ENCODE measurements around the gene AGAP6.
"Not testable (repeated sequence)": the region's sequence is repeated elsewhere in the genome, so short reads cannot be mapped to it uniquely, and the experiment has no call there.

Gene AGAP6

GRCh38 chr10:49988376-49988775 is at the start of gene AGAP6:
AGAP6 (plus strand) TSS chr10:49988406; CDS start chr10:49988716, 310 bp downstream.
- H3K9me3 ChIP-seq (ENCODE audit: control insufficient read depth in 2 of 2, low read length in 2 of 2); H3K9ac ChIP-seq (ENCODE audit: low read length in 2 of 2); H3K27ac ChIP-seq (ENCODE audit: low read length); H3K4me3 ChIP-seq (ENCODE audit: low read length in 2 of 2); H3K36me3 ChIP-seq (ENCODE audit: control insufficient read depth in 2 of 2, insufficient read depth in 2 of 2, low read length in 2 of 2); H3K4me1 ChIP-seq (ENCODE audit: control insufficient read depth, insufficient read depth, low read length); H3K27me3 ChIP-seq (ENCODE audit: control insufficient read depth in 1 of 2, insufficient read depth in 2 of 2, low read length in 2 of 2): not testable (repeated sequence)

GRCh38 chr10:49941447-49942338 is 46.5 kb upstream of the AGAP6 start, which contains the start of the genes PARG and TIMM23B:
PARG (minus strand) TSS chr10:49942027; CDS start chr10:49941725, 302 bp downstream.
TIMM23B (plus strand) TSS chr10:49942053; CDS start chr10:49942195, 142 bp downstream.
- H3K36me3 ChIP-seq (ENCODE audit: control insufficient read depth in 2 of 2, insufficient read depth in 2 of 2, low read length in 2 of 2); H3K27me3 ChIP-seq (ENCODE audit: control insufficient read depth in 1 of 2, insufficient read depth in 2 of 2, low read length in 2 of 2); H3K9me3 ChIP-seq (ENCODE audit: control insufficient read depth in 2 of 2, low read length in 2 of 2); H3K27ac ChIP-seq (ENCODE audit: low read length): not testable (repeated sequence)
- peak within 1 kb of the TSS; percentile 83 to 94 for H3K4me3 ChIP-seq (ENCODE audit: low read length in 2 of 2)
- H3K4me1 ChIP-seq (ENCODE audit: control insufficient read depth, insufficient read depth, low read length): peaks cover 11% of the 10 kb centered on the region
- peak within 1 kb of the TSS; percentile 86 to 93 for H3K9ac ChIP-seq (ENCODE audit: low read length in 2 of 2)

- not testable (repeated sequence) for H3K36me3 ChIP-seq (ENCODE audit: control insufficient read depth in 2 of 2, insufficient read depth in 2 of 2, low read length in 2 of 2); H3K9me3 ChIP-seq (ENCODE audit: control insufficient read depth in 2 of 2, low read length in 2 of 2); H3K27me3 ChIP-seq (ENCODE audit: control insufficient read depth in 1 of 2, insufficient read depth in 2 of 2, low read length in 2 of 2); H3K27ac ChIP-seq (ENCODE audit: low read length)
- Histone ChIP-seq H3K4me3 (ENCODE audit: low read length in 2 of 2) (peak overlapping the region; percentile 83 to 94), H3K4me1 (ENCODE audit: control insufficient read depth, insufficient read depth, low read length) (peaks cover 11% of the 10 kb centered on the region), H3K9ac (ENCODE audit: low read length in 2 of 2) (peak overlapping the region; percentile 86 to 93)
Measured at GRCh38 chr10:49942339-49942705, 45.9 kb upstream of the AGAP6 start.

GRCh38 chr10:49943607-49944006 is 44.6 kb upstream of the AGAP6 start:
- H3K9ac ChIP-seq (ENCODE audit: low read length in 2 of 2); H3K4me3 ChIP-seq (ENCODE audit: low read length in 2 of 2); H3K9me3 ChIP-seq (ENCODE audit: control insufficient read depth in 2 of 2, low read length in 2 of 2); H3K27me3 ChIP-seq (ENCODE audit: control insufficient read depth in 1 of 2, insufficient read depth in 2 of 2, low read length in 2 of 2); H3K36me3 ChIP-seq (ENCODE audit: control insufficient read depth in 2 of 2, insufficient read depth in 2 of 2, low read length in 2 of 2); H3K27ac ChIP-seq (ENCODE audit: low read length): not testable (repeated sequence)
- peaks cover 11% of the 10 kb centered on the region for H3K4me1 ChIP-seq (ENCODE audit: control insufficient read depth, insufficient read depth, low read length)

- H3K27me3 ChIP-seq (ENCODE audit: control insufficient read depth in 1 of 2, insufficient read depth in 2 of 2, low read length in 2 of 2); H3K9ac ChIP-seq (ENCODE audit: low read length in 2 of 2); H3K27ac ChIP-seq (ENCODE audit: low read length); H3K36me3 ChIP-seq (ENCODE audit: control insufficient read depth in 2 of 2, insufficient read depth in 2 of 2, low read length in 2 of 2); H3K9me3 ChIP-seq (ENCODE audit: control insufficient read depth in 2 of 2, low read length in 2 of 2); H3K4me1 ChIP-seq (ENCODE audit: control insufficient read depth, insufficient read depth, low read length); H3K4me3 ChIP-seq (ENCODE audit: low read length in 2 of 2): not testable (repeated sequence)
Measured at GRCh38 chr10:49948142-49948541, 40.1 kb upstream of the AGAP6 start.

- H3K9me3 ChIP-seq (ENCODE audit: control insufficient read depth in 2 of 2, low read length in 2 of 2); H3K36me3 ChIP-seq (ENCODE audit: control insufficient read depth in 2 of 2, insufficient read depth in 2 of 2, low read length in 2 of 2); H3K27me3 ChIP-seq (ENCODE audit: control insufficient read depth in 1 of 2, insufficient read depth in 2 of 2, low read length in 2 of 2); H3K27ac ChIP-seq (ENCODE audit: low read length); H3K4me3 ChIP-seq (ENCODE audit: low read length in 2 of 2); H3K4me1 ChIP-seq (ENCODE audit: control insufficient read depth, insufficient read depth, low read length); H3K9ac ChIP-seq (ENCODE audit: low read length in 2 of 2): not testable (repeated sequence)
Measured at GRCh38 chr10:49948737-49949136, 39.5 kb upstream of the AGAP6 start.

- H3K27me3 ChIP-seq (ENCODE audit: control insufficient read depth in 1 of 2, insufficient read depth in 2 of 2, low read length in 2 of 2); H3K4me3 ChIP-seq (ENCODE audit: low read length in 2 of 2); H3K9me3 ChIP-seq (ENCODE audit: control insufficient read depth in 2 of 2, low read length in 2 of 2); H3K4me1 ChIP-seq (ENCODE audit: control insufficient read depth, insufficient read depth, low read length); H3K36me3 ChIP-seq (ENCODE audit: control insufficient read depth in 2 of 2, insufficient read depth in 2 of 2, low read length in 2 of 2); H3K27ac ChIP-seq (ENCODE audit: low read length); H3K9ac ChIP-seq (ENCODE audit: low read length in 2 of 2): not testable (repeated sequence)
Measured at GRCh38 chr10:49952006-49952405, 36.2 kb upstream of the AGAP6 start.

GRCh38 chr10:49953122-49953521 is 35.1 kb upstream of the AGAP6 start:
- not testable (repeated sequence) for H3K9me3 ChIP-seq (ENCODE audit: control insufficient read depth in 2 of 2, low read length in 2 of 2); H3K36me3 ChIP-seq (ENCODE audit: control insufficient read depth in 2 of 2, insufficient read depth in 2 of 2, low read length in 2 of 2); H3K27me3 ChIP-seq (ENCODE audit: control insufficient read depth in 1 of 2, insufficient read depth in 2 of 2, low read length in 2 of 2); H3K27ac ChIP-seq (ENCODE audit: low read length); H3K4me1 ChIP-seq (ENCODE audit: control insufficient read depth, insufficient read depth, low read length); H3K4me3 ChIP-seq (ENCODE audit: low read length in 2 of 2); H3K9ac ChIP-seq (ENCODE audit: low read length in 2 of 2)

GRCh38 chr10:49970331-49970857 is 17.8 kb upstream of the AGAP6 start:
- H3K36me3 ChIP-seq (ENCODE audit: control insufficient read depth in 2 of 2, insufficient read depth in 2 of 2, low read length in 2 of 2); H3K4me1 ChIP-seq (ENCODE audit: control insufficient read depth, insufficient read depth, low read length); H3K27me3 ChIP-seq (ENCODE audit: control insufficient read depth in 1 of 2, insufficient read depth in 2 of 2, low read length in 2 of 2); H3K9me3 ChIP-seq (ENCODE audit: control insufficient read depth in 2 of 2, low read length in 2 of 2); H3K9ac ChIP-seq (ENCODE audit: low read length in 2 of 2); H3K27ac ChIP-seq (ENCODE audit: low read length); H3K4me3 ChIP-seq (ENCODE audit: low read length in 2 of 2): not testable (repeated sequence)

GRCh38 chr10:49971466-49971865 is 16.7 kb upstream of the AGAP6 start:
- not testable (repeated sequence) for H3K9ac ChIP-seq (ENCODE audit: low read length in 2 of 2)

GRCh38 chr10:49972094-49972493 is 16.1 kb upstream of the AGAP6 start:
- H3K4me3 ChIP-seq (ENCODE audit: low read length in 2 of 2); H3K9me3 ChIP-seq (ENCODE audit: control insufficient read depth in 2 of 2, low read length in 2 of 2): not testable (repeated sequence)

More at GRCh38 chr10:49971466-49971865, 16.7 kb upstream of the AGAP6 start:
- not testable (repeated sequence) for H3K27ac ChIP-seq (ENCODE audit: low read length); H3K4me3 ChIP-seq (ENCODE audit: low read length in 2 of 2); H3K36me3 ChIP-seq (ENCODE audit: control insufficient read depth in 2 of 2, insufficient read depth in 2 of 2, low read length in 2 of 2); H3K4me1 ChIP-seq (ENCODE audit: control insufficient read depth, insufficient read depth, low read length); H3K9me3 ChIP-seq (ENCODE audit: control insufficient read depth in 2 of 2, low read length in 2 of 2); H3K27me3 ChIP-seq (ENCODE audit: control insufficient read depth in 1 of 2, insufficient read depth in 2 of 2, low read length in 2 of 2)

More at GRCh38 chr10:49972094-49972493, 16.1 kb upstream of the AGAP6 start:
- H3K27me3 ChIP-seq (ENCODE audit: control insufficient read depth in 1 of 2, insufficient read depth in 2 of 2, low read length in 2 of 2); H3K36me3 ChIP-seq (ENCODE audit: control insufficient read depth in 2 of 2, insufficient read depth in 2 of 2, low read length in 2 of 2); H3K9ac ChIP-seq (ENCODE audit: low read length in 2 of 2); H3K4me1 ChIP-seq (ENCODE audit: control insufficient read depth, insufficient read depth, low read length); H3K27ac ChIP-seq (ENCODE audit: low read length): not testable (repeated sequence)

All from stomach smooth muscle (tissue), 2 donors.